Astrocyte (in vitro differentiated cells and primary cell): Measurements from ENCODE around the gene ATAD2B. TPM values are rescaled to one million over a fixed set of nuclear protein-coding genes. Genes with fewer than 3 reads are reported as not detected.

Experiments used
- DNase-seq: peaks from one replicate; pipeline ENCODE4 v3.0.0-alpha.2; 2010; ENCODE audit warnings: low read depth
- FAIRE-seq: peaks from 2 replicates; lab custom pipeline; 2011; peaks lifted over from hg19 to GRCh38; lab: Jason Lieb, UNC
- H2AFZ ChIP-seq: 2 replicates; pipeline ENCODE4 v1.6.0; 2012; ENCODE audit warnings: low read depth, low read length, inconsistent platforms
- H3K27ac ChIP-seq: 2 replicates; pipeline ENCODE4 v1.5.1; 2011; ENCODE audit warnings: low read depth, low read length, inconsistent platforms
- H3K27me3 ChIP-seq: 2 replicates; pipeline ENCODE4 v1.6.0; 2011; ENCODE audit warnings: low read length, inconsistent platforms; ENCODE audit not compliant: insufficient read depth
- H3K36me3 ChIP-seq: 2 replicates; pipeline ENCODE4 v1.5.1; 2011; ENCODE audit warnings: low read length, inconsistent platforms; ENCODE audit not compliant: insufficient read depth
- H3K4me1 ChIP-seq: 2 replicates; pipeline ENCODE4 v1.5.1; 2011; ENCODE audit warnings: low read length, inconsistent platforms; ENCODE audit not compliant: insufficient read depth
- H3K4me2 ChIP-seq: 2 replicates; pipeline ENCODE4 v1.6.0; 2012; ENCODE audit warnings: low read length, inconsistent platforms
- H3K4me3 ChIP-seq: 2 replicates; pipeline ENCODE4 v1.5.1; 2011; ENCODE audit warnings: low read depth, mild to moderate bottlenecking, low read length, inconsistent platforms; ENCODE audit not compliant: insufficient read depth
- H3K79me2 ChIP-seq: 2 replicates; pipeline ENCODE4 v1.6.0; 2012; ENCODE audit warnings: mild to moderate bottlenecking, low read length, inconsistent platforms; ENCODE audit not compliant: insufficient read depth
- H3K9ac ChIP-seq: 2 replicates; pipeline ENCODE4 v1.6.0; 2012; ENCODE audit warnings: mild to moderate bottlenecking, low read length, inconsistent platforms
- H3K9me3 ChIP-seq: 2 replicates; pipeline ENCODE4 v1.5.1; 2012; ENCODE audit warnings: low read depth, mild to moderate bottlenecking, low read length, inconsistent platforms; ENCODE audit not compliant: insufficient read depth
- H4K20me1 ChIP-seq: 2 replicates; pipeline ENCODE4 v1.6.0; 2012; ENCODE audit warnings: low read length, inconsistent platforms; ENCODE audit not compliant: insufficient read depth
- H3K27ac Mint-ChIP-seq: one replicate; pipeline ENCODE4 v1.8.0; 2021; ENCODE audit warnings: mild to moderate bottlenecking, mixed read lengths; ENCODE audit not compliant: unreplicated experiment
- H3K27me3 Mint-ChIP-seq: one replicate; pipeline ENCODE4 v1.8.0; 2021; ENCODE audit warnings: low read depth, mixed read lengths; ENCODE audit not compliant: unreplicated experiment
- H3K36me3 Mint-ChIP-seq: one replicate; pipeline ENCODE4 v1.8.0; 2021; ENCODE audit warnings: low read depth, mixed read lengths; ENCODE audit not compliant: unreplicated experiment
- H3K4me1 Mint-ChIP-seq: one replicate; pipeline ENCODE4 v1.8.0; 2021; ENCODE audit warnings: low read depth, mixed read lengths; ENCODE audit not compliant: unreplicated experiment
- H3K4me3 Mint-ChIP-seq: one replicate; pipeline ENCODE4 v1.8.0; 2021; ENCODE audit warnings: mild to moderate bottlenecking, moderate library complexity, mixed read lengths; ENCODE audit not compliant: unreplicated experiment
- H3K9me3 Mint-ChIP-seq: one replicate; pipeline ENCODE4 v1.8.0; 2021; ENCODE audit warnings: mild to moderate bottlenecking, mixed read lengths; ENCODE audit not compliant: unreplicated experiment
- CTCF ChIP-seq: IDR thresholded peaks from 2 replicates; pipeline ENCODE4 v1.5.1; 2011; ENCODE audit warnings: low read depth, mild to moderate bottlenecking, inconsistent platforms, low read length, moderate library complexity; ENCODE audit not compliant: insufficient read depth
- EZH2 ChIP-seq: IDR thresholded peaks from 2 replicates; pipeline ENCODE4 v1.6.1; 2012; ENCODE audit warnings: mild to moderate bottlenecking, low read length, inconsistent platforms; ENCODE audit not compliant: insufficient read depth
- total RNA-seq: library from RNA; stranded (reverse); gene quantifications from 2 replicates; pipeline ENCODE4 v1.2.1, GENCODE V29; 2021

The ATAD2B gene
- total RNA-seq, 1 donor from 2014 or later: 12.2 TPM

- Histone ChIP-seq H3K36me3 (no peaks in the 10 kb centered on the region), H3K4me1 (peaks cover 3% of the 10 kb centered on the region), H3K4me2 (no peak overlapping the region), H2AFZ (no peak overlapping the region), H3K9ac (no peak overlapping the region), H3K4me3 (no peak overlapping the region), H4K20me1 (peaks cover 2% of the 10 kb centered on the region), H3K9me3 (peaks cover 2% of the 10 kb centered on the region), H3K27ac (no peak overlapping the region), H3K79me2 (no peaks in the 10 kb centered on the region), H3K27me3 (no peaks in the 10 kb centered on the region)
- Mint-ChIP-seq H3K36me3 (peaks cover 42% of the 10 kb centered on the region), H3K9me3 (peaks cover 8% of the 10 kb centered on the region), H3K27ac (no peak overlapping the region), H3K4me3 (no peak overlapping the region), H3K4me1 (no peaks in the 10 kb centered on the region), H3K27me3 (no peaks in the 10 kb centered on the region)
- TF ChIP-seq CTCF (no peak), EZH2 (no peak)
- FAIRE-seq (no peak), DNase-seq (no peak)
Measured at GRCh38 chr2:23703037-23703582, 223.8 kb downstream of the ATAD2B start.

GRCh38 chr2:23700627-23701026, 226.3 kb downstream of the ATAD2B start:
- no peaks in the 10 kb centered on the region for H3K27me3 Mint-ChIP-seq
- no peak overlapping the region for H2AFZ ChIP-seq
- no peak overlapping the region for H3K27ac ChIP-seq
- no peak overlapping the region for H3K9ac ChIP-seq
- H3K36me3 Mint-ChIP-seq: peaks cover 35% of the 10 kb centered on the region
- TF ChIP-seq EZH2: no peak
- TF ChIP-seq CTCF: no peak
- no peak for DNase-seq
- FAIRE-seq: no peak
- H3K79me2 ChIP-seq: no peaks in the 10 kb centered on the region
- no peak overlapping the region for H3K4me3 Mint-ChIP-seq
- H3K4me1 ChIP-seq: peaks cover 14% of the 10 kb centered on the region
- H3K9me3 ChIP-seq: peaks cover 2% of the 10 kb centered on the region
- H3K27ac Mint-ChIP-seq: no peak overlapping the region
- H3K4me1 Mint-ChIP-seq: no peaks in the 10 kb centered on the region
- no peak overlapping the region for H3K4me3 ChIP-seq
- peaks cover 13% of the 10 kb centered on the region for H4K20me1 ChIP-seq
- H3K36me3 ChIP-seq: no peaks in the 10 kb centered on the region
- no peaks in the 10 kb centered on the region for H3K27me3 ChIP-seq
- peaks cover 8% of the 10 kb centered on the region for H3K9me3 Mint-ChIP-seq
- no peak overlapping the region for H3K4me2 ChIP-seq

- TF ChIP-seq CTCF: no peak
- no peak for TF ChIP-seq EZH2
- Histone ChIP-seq H3K79me2 (no peaks in the 10 kb centered on the region), H4K20me1 (peaks cover 13% of the 10 kb centered on the region), H3K27ac (no peak overlapping the region), H3K9ac (no peak overlapping the region), H2AFZ (no peak overlapping the region), H3K4me3 (no peak overlapping the region), H3K9me3 (peaks cover 2% of the 10 kb centered on the region), H3K27me3 (no peaks in the 10 kb centered on the region), H3K4me1 (peaks cover 14% of the 10 kb centered on the region), H3K4me2 (no peak overlapping the region), H3K36me3 (no peaks in the 10 kb centered on the region)
- Mint-ChIP-seq H3K4me1 (no peaks in the 10 kb centered on the region), H3K4me3 (no peak overlapping the region), H3K27ac (no peak overlapping the region), H3K27me3 (peaks cover 6% of the 10 kb centered on the region), H3K36me3 (peaks cover 38% of the 10 kb centered on the region), H3K9me3 (peaks cover 7% of the 10 kb centered on the region)
- DNase-seq: no peak
- FAIRE-seq: no peak
Measured at GRCh38 chr2:23699580-23699925, 227.4 kb downstream of the ATAD2B start.
